ENCODE results near the gene RHOBTB1.
"Not testable (repeated sequence)": the region's sequence is repeated elsewhere in the genome, so short reads cannot be mapped to it uniquely, and the experiment has no call there.

Gene RHOBTB1

DNA sequence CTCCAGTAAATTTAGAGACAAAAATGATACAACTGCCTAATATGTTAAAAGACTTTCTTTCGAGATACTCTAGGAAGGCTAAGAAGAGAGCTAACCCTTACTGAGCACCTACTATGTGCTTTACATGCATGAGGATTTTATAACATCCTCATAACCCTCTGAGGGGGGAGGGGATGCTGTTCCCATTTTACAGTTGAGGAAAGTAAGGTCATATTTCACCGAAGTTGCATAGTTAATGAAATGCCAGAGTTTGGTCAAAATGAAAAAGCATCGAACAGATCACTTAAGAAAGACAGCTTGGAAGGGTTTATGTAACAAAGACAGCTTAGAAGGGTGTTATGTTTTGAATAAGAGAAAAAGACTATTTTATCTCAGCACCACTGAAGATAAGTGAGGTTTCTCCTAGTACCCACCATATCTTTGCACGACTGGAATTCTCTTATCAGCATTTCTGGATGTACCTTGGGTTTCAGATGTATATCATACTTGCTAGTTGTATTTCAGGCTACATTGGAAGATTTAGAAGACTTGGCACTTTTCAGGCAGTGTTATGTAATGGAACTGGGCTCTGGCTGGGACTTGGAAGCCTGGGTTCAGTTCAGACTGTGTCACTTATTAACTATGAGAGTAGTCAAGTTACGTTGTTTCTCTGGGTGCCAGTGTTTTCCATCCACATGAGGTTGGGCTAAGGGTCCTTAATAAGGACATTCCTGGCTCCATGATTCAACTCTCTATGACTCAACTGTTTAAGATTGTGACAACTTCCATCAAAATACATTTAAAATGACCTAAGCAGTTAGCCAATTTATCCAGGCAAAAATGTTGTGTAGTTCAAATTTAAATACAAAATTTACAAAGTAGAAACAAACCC, 6.0 kb downstream of the RHOBTB1 start:
- DNase-seq: no peak

GRCh38 chr10:60937022-60937421, 7.0 kb downstream of the RHOBTB1 start:
- DNase-seq: no peak

DNA sequence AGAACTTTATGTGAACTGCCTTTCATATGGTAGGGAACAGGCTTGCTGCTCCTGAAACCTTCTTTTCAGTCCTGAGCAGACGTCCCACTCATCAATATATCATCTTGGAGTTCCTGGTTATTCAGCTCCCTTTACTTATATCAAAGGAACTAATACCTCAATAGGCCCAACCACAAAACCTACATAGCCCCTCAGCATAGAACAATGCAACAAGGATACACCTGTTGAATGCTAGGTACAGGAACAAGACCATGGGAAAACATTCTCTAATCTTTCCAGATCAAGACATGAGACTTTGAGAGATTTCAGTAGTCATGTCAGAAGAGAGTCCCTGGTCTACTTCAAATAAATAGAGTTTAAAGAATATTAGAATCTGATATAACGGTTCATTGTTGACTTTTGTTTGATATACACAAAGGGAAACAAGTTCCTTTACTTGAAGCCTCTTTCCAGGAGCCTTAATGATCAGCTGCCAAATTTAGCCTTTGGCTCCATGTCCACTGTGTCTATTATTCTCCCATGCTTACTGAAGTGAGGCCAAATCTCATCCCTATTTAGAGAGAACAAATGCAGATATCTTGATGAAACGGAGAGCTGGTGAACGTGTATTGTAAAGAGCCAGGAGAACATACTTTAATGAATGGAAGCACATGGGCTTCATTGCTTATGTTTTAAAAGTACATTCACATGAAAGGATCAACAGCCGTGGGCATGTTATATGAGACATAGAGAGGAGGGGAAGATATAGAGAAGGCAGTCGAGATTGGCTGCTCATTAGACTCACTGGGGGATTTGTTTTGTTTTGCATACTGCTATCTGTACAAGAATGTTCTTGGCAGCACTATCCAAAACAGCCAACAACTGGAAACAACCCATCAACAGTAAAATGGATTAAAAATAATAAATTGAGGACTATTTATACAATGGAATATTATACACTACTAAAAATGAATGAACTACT, 9.5 kb downstream of the RHOBTB1 start:
- DNase-seq: no peak

DNA sequence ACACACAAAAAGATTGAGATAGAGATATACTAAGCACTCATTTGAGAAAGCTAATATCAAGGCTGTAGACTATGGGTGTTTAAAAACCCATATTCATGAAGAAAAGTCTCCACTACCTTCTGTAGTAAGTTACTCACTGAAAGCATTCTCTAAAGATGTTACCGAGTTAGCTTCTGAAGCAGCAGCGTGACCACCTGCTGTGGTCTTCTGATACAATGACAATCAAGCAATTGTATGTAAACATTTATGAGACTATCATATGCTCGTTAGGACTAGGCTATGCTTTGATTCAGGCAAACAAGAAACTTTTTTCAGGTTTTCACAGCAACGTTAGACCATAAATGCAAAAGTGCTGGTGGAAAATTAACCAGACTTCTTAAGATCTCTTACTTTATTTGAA, 11.2 kb downstream of the RHOBTB1 start:
- no peak for DNase-seq

GRCh38 chr10:60930237-60930636, 13.7 kb downstream of the RHOBTB1 start:
- DNase-seq: no peak

GRCh38 chr10:60921633-60922032, 22.4 kb downstream of the RHOBTB1 start:
- no peak for DNase-seq

DNA sequence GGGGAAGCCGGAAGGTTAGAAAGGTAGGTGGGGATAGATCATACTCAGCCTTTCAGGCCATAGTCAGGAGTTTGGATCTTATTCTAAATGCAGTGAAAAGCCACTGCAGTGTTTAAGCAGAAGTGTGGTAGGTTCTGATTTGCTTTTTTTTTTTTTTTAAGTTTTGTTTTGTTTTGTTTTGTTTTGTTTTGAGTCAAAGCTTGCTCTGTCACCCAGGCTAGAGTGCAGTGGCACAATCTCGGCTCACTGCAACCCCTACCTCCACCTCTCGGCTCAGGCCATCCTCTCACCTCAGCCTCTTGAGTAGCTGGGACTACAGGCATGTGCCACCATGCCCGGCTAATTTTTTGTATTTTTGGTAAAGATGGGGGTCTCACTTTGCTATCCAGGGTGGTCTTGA, 23.5 kb downstream of the RHOBTB1 start:
- no peak for DNase-seq

GRCh38 chr10:60919551-60919950, 24.4 kb downstream of the RHOBTB1 start:
- DNase-seq: no peak

DNA sequence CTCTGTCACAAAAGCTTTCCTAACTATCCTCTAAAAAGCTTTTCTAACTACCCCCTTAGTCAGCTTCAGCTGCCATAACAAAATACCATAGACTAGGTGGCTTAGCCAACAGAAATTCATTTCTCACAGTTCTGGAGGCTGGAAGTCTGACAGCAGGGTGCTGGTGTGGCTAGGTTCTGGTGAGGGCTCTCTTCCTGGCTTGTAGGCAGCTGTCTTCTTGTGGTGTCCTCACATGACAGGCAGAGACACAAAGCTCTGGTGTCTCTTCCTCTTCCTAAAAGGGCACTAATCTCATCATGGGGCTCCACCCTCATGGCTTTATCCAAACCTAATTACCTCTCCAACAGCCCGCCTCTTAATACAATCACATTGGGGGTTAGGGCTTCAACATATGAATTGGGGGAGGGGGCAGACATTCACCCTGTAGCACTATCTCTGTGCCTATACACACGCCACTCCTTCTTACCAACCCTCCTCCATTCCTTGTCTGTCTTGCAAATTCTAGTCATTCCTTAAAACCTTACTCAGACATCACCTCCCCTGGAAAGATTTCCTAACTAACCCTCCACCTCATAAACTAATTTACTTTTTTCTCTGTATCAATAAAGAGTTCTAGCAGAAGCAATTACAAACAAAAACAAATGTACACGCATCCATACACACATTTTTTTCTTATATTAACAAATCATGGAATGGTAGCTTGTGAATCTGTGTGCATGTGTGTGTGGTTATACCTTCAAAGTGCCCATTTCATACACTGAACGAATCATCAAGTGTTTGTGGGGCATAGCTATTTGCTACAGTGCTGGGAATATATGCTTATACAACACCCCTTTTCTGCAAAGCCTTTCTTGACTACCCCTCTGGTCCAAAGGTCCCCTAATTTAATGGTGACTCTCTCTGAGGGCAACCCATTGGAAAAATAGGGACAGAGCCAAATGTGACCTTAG, 26.4 kb downstream of the RHOBTB1 start:
- DNase-seq: no peak

DNA sequence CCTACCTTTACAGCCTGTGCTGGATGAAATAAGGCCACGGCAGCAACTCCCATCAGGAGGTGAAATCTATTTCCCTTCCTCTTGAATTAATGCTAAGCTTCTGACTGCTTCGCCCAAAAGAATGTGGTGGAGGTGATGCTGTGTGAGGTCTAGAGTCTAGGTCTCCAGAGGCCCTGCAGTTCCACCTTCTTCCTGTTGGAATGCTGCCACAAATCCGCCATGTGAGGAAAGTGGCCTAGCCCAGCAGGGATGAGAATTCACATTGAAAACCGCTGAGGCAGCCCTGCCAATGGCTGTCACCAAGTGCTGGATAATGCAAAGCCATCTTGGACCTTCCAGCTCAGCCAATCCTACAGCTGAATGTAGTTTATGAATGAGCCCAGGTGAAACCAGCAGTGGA, 28.0 kb downstream of the RHOBTB1 start:
- DNase-seq: no peak

DNA sequence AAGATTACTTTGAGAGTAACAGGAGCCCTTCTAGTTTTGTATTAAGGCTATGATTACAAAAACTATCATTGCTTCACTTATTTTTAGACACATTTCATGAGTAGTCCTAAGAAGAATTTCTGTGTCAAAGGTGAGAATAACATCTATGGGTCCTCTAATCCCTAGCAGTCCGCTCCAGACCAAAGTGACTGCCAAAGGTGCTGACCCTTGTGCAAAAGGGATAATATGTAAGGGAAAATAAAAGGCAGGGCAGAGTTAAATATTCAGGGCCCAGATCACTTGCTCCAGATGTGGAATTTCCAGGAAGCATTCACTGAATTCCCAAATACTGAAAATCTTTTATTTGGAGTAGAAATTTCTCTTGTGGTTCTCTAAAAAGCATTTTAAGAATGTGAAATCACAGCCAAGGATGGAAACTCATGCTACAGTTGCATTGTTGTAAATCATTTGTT, 29.3 kb downstream of the RHOBTB1 start:
- DNase-seq: no peak

DNA sequence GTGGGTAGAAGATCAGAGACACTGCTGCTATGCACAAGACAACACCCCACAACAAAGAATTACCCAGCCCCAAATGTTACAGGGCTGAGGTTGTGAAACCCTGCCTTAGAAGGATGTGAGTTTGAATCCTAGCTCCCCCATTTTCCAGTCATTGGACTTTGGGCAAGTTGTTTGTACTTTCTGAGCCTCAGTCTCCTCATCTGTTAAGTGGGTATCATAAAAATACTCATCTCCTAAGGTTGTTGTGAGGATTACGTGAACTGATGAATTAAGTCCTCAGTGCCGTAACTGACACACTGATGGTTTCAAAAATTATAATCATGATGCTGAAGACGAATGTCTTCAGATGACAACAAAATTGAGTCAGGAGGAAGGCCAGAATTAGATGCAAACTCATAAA, 30.3 kb downstream of the RHOBTB1 start:
- no peak for DNase-seq

DNA sequence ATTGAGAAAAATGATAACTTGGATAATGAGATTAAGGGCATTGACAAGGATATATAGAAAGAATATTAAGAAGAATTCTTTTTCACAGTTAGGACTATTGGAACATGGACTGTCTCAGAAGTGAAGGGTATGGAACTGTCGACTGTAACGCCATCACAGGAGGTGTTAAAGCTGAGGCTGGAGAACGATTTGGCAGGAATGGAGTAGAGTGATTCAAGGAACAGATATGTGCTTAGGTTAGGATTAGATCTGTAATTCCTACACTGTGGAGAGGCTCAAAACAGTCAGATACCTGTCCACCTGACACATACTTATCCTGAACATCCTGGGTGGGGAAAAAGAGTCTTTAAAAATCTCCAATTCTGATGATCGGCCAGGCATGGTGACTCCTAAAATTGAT, 30.9 kb downstream of the RHOBTB1 start:
- DNase-seq: no peak

- no peak for DNase-seq
Measured at GRCh38 chr10:60911715-60912114, 32.3 kb downstream of the RHOBTB1 start.

DNA sequence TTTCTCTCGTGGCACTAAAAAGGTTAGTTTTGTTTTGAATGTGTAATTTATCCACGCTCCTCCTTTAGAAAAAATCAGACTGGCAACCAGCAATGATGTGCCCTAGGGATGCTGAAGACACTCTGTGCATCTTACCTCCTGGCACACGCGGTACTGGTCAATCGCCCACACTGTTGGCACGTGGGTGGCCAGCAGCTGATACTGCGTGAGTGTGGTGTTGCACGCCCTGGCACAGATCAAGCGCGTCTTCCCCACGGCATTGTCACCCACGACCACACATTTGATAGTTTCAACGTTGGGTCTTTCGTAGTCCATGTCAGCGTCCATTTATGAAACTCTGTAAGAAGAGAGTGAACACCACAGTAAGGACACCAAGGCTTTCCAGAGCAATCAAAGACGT, 32.8 kb downstream of the RHOBTB1 start:
- DNase-seq: no peak

DNA sequence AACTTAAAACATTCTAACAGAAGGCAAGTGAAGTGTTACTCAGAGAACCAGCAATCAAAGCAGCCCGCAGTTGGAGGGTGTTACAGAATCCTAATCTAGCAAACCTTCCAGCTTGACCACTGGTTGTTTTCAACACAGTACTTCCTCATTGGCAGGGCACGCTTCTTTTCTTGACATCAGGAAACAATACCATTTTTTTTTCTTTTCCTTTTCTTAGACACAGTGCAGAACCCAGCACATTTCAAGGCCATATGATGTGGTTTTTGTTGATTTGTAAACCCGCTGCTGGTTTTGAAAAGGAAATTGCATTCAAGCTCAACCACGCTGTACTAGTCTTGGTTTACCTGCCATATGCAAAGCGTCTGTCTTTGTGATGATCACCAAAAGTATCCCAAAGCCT, 33.4 kb downstream of the RHOBTB1 start:
- DNase-seq: no peak

DNA sequence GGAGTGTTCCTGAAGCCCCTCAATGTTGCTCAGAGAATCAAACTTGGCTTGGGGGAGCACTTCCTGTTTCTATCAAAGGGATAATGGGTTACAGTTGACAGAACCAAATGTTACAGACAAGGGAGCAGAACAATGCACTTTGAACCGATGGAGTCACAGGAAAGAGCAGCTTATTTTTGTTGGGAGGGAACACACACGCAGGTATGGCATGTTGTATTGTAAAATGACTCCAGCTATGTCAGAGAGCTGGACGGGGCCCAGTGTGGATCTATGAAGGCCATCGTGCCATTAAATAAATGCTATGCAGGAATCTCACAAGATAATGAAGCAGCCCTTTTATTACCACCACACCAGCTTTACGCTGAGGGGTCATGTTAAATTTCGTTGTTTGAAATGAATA, 35.1 kb downstream of the RHOBTB1 start:
- no peak for DNase-seq

DNA sequence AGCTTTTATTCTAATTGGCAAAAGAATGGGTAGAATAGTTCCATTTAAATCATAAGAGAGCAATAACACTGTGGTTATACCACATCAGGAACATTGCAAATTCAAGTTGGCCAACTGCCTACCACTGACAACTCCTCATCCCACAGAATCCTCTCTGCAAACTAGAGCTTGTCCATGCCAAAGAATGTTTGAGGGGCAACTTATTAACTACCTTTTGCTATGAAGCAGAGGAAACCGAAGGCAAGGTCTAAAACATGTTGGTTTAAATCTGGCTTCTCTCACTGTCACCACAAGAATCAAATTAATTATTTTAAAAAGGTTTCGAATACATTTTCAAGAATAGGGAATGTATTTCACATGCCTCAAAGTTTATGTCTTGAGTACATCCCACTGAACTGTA, 36.0 kb downstream of the RHOBTB1 start:
- no peak for DNase-seq

DNA sequence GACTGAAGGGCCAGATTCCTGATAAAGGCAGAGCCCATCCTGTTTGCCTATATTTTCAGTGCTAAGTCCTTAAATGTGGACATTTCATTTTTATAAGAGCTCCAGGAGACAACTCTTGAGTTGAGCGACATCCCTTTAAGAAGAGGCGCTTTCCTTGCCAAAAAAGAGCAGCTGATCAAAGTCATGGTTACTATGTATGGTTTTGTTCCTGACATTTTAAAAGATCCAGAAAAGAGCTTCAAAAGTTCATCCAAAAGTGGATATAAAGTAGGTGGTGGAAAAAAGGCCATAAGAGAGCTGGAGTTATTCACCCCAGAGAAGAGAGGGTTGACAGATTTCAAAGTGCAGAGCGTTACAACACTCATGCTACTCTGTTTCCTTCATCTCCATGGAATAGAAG, 36.7 kb downstream of the RHOBTB1 start:
- DNase-seq: no peak

GRCh38 chr10:60906825-60907224, 37.2 kb downstream of the RHOBTB1 start:
- DNase-seq: not testable (repeated sequence)

DNA sequence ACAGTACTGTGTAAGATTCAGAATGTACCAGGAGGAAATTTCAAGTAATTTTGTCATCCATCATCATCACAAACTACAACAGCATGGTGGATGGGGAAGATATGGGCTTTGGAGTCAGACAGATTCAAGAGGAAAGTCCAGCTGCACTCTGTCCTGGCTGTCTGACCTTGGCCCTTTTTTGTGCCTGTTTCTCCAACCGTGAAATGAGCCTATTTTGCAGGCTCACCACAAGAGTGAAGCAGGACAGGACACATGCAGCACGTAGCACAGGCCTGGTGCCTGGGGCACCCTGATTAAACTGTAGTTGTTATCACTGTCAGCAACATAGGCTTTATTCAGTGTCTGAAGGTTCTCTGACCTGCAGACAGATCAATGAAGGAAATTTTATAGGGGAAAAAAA, 37.6 kb downstream of the RHOBTB1 start:
- no peak for DNase-seq

DNA sequence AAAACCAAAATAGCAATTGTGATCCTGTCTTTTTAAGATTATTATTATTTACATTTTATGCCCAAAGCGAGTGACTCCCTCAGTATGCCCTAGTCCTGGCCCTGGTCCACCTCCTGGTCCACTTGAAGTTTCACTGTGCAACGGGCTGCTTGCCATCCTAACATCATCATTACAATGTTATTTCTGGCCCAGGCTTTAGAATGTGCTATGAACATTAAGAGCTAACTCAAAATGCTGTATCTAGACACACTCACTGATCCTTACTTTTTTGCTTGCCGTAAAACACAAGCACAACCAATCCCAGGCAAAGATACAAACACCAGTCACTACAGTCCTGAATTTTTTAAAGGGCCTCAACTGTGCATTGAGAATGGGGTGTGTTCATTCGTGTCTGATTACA, 38.4 kb downstream of the RHOBTB1 start:
- DNase-seq: no peak

- DNase-seq: no peak
Measured at GRCh38 chr10:60903096-60903495, 40.9 kb downstream of the RHOBTB1 start.
